ENCODE data around the gene FAT2.
"Not testable (repeated sequence)": the region's sequence is repeated elsewhere in the genome, so short reads cannot be mapped to it uniquely, and the experiment has no call there.

GRCh38 chr5:151579146-151579545 lies 12.0 kb downstream of the FAT2 start:
- not testable (repeated sequence) for TF ChIP-seq ZNF274 (IDR thresholded peaks at IDR 0.05; ENCODE audit: low read depth, low read length); YY1 (IDR thresholded peaks at IDR 0.05; ENCODE audit: insufficient read depth, insufficient read length); SUZ12 (IDR thresholded peaks at IDR 0.05; ENCODE audit: extremely low read depth, insufficient read depth, insufficient read length)
